GM10847 (cell line): Measurements from ENCODE around the gene GOLGA6B.

Experiments
- POLR2A ChIP-seq: IDR thresholded peaks from 2 replicates; pipeline ENCODE4 v1.6.1; 2011; ENCODE audit not compliant: insufficient read length; ENCODE audit errors: extremely low read depth

GOLGA6B gene

GRCh38 chr15:72706266-72706665 lies 51.8 kb downstream of the GOLGA6B start:
- no peak for TF ChIP-seq POLR2A
